ENCODE results near the gene SLC6A6.

Gene SLC6A6

DNA sequence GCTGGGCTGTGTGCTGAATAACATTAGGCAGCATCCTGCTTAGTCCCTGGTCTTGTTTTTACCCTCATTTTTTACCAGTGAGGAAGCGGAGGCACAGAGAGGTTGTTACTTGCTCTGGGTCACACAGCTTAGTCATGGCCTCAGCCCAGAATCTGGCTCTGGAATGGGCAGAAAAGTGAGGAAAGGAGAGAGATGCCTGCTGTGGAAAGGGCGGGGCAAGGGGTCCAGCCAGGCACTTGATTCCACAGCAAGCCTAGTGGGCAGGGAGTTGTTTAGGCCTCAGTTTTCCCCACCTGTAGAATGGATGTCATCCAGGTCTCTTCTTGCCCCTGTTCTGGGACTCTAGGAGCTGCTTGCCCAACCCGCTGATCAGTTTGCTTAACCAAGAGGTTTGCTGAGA, 35.9 kb downstream of the SLC6A6 start:
- H3K4me3 ChIP-seq (ENCODE audit: low read depth, low read length) = no peak overlapping the region
- no peak overlapping the region for H3K9ac ChIP-seq (ENCODE audit: low read length)
- no peaks in the 10 kb centered on the region for H3K9me3 ChIP-seq (ENCODE audit: control insufficient read depth, insufficient read depth, low read depth, low read length)
- H3K36me3 ChIP-seq (ENCODE audit: control insufficient read depth, insufficient read depth, low read length) = peaks cover 28% of the 10 kb centered on the region
- peaks cover 40% of the 10 kb centered on the region; the same call in 1 of the 2 replicates for H3K4me1 ChIP-seq (ENCODE audit: control insufficient read depth, insufficient read depth, low read length)
- no peaks in the 10 kb centered on the region for H3K27me3 ChIP-seq (ENCODE audit: control insufficient read depth, insufficient read depth, low read length)
- H3K27ac ChIP-seq (ENCODE audit: low read depth, low read length) = no peak overlapping the region

DNA sequence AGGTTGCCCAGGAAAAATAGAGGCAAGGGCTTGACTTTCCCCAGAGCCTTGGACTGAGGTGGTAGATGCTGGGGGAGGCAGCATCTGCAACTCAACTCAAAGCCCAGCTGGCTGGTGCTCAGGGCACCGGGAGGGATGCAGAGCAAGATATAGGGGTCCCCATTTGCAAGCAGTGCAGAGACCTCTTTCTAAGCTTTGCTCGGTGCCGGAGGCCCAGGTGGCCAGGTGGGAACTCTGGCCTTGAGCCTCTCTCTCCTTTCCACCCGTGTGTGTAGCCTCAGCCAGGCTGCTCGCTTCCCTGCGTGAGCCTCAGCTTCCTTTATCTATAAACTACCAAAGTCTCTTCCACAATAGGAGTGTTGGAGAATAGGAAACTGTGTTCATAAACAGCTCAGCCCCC, 36.5 kb downstream of the SLC6A6 start:
- no peak overlapping the region for H3K4me3 ChIP-seq (ENCODE audit: low read depth, low read length)
- peaks cover 33% of the 10 kb centered on the region for H3K36me3 ChIP-seq (ENCODE audit: control insufficient read depth, insufficient read depth, low read length)
- no peak overlapping the region for H3K9ac ChIP-seq (ENCODE audit: low read length)
- H3K27me3 ChIP-seq (ENCODE audit: control insufficient read depth, insufficient read depth, low read length) = no peaks in the 10 kb centered on the region
- H3K9me3 ChIP-seq (ENCODE audit: control insufficient read depth, insufficient read depth, low read depth, low read length) = no peaks in the 10 kb centered on the region
- H3K4me1 ChIP-seq (ENCODE audit: control insufficient read depth, insufficient read depth, low read length) = peaks cover 37% of the 10 kb centered on the region; the same call in 1 of the 2 replicates
- no peak overlapping the region for H3K27ac ChIP-seq (ENCODE audit: low read depth, low read length)

DNA sequence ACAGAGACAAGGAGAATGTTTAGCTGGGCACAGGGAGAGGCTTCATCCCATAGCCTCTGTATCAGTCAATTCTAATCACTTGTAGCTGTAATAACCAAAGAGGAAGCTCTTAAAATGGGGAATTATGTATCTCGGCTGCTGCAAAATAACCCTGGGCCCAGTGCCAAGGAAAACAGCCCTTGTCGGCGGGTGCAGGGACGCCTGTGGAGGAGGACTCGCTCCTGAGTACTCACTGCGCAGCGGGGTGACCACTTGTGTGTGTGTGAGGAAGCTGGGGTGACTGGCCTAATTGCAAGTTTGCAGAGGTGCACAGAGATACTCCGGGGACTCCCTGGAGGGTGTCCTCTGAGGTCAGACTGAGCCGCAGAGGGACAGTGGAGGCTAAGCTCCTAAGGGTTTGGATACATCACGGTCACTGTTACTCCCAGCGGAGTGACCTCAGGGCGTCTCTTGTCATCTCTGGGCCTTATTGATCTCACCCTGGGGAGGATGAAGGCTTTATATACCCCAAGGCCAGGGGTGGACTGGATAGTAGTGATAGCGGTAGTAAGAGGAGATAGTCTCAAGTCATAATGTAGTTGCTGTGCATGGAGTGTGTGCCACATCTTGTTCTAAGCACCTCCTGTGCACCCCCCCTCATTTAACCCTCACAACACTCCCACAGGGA, 37.2 kb downstream of the SLC6A6 start:
- H3K36me3 ChIP-seq (ENCODE audit: control insufficient read depth, insufficient read depth, low read length) = peaks cover 35% of the 10 kb centered on the region
- H3K27ac ChIP-seq (ENCODE audit: low read depth, low read length) = no peak overlapping the region
- no peak overlapping the region for H3K9ac ChIP-seq (ENCODE audit: low read length)
- no peak overlapping the region for H3K4me3 ChIP-seq (ENCODE audit: low read depth, low read length)
- H3K4me1 ChIP-seq (ENCODE audit: control insufficient read depth, insufficient read depth, low read length) = peaks cover 32% of the 10 kb centered on the region; the same call in 1 of the 2 replicates
- no peaks in the 10 kb centered on the region for H3K9me3 ChIP-seq (ENCODE audit: control insufficient read depth, insufficient read depth, low read depth, low read length)
- H3K27me3 ChIP-seq (ENCODE audit: control insufficient read depth, insufficient read depth, low read length) = no peaks in the 10 kb centered on the region

DNA sequence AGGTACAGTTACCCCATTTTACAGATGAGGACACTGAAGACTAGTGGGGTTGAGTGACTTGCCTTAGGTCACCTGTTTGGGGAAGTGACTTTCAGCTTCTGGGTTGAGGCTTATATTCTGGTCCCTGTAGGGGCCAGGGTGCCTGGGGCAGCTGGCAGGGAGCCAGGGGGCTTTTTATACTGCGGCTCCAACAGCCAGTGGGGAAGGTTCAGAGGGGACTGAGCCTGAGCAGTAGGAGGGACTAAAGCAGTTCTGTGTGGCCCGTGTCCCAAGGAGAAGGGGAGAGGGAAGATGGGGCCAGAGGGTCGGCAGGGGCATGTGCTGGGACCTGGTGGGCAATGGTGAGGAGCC, 37.7 kb downstream of the SLC6A6 start:
- Histone ChIP-seq H3K27ac (ENCODE audit: low read depth, low read length) (no peak overlapping the region), H3K4me3 (ENCODE audit: low read depth, low read length) (no peak overlapping the region), H3K4me1 (ENCODE audit: control insufficient read depth, insufficient read depth, low read length) (peaks cover 27% of the 10 kb centered on the region; the same call in 1 of the 2 replicates), H3K36me3 (ENCODE audit: control insufficient read depth, insufficient read depth, low read length) (peaks cover 39% of the 10 kb centered on the region), H3K9me3 (ENCODE audit: control insufficient read depth, insufficient read depth, low read depth, low read length) (no peaks in the 10 kb centered on the region), H3K27me3 (ENCODE audit: control insufficient read depth, insufficient read depth, low read length) (no peaks in the 10 kb centered on the region), H3K9ac (ENCODE audit: low read length) (no peak overlapping the region)

DNA sequence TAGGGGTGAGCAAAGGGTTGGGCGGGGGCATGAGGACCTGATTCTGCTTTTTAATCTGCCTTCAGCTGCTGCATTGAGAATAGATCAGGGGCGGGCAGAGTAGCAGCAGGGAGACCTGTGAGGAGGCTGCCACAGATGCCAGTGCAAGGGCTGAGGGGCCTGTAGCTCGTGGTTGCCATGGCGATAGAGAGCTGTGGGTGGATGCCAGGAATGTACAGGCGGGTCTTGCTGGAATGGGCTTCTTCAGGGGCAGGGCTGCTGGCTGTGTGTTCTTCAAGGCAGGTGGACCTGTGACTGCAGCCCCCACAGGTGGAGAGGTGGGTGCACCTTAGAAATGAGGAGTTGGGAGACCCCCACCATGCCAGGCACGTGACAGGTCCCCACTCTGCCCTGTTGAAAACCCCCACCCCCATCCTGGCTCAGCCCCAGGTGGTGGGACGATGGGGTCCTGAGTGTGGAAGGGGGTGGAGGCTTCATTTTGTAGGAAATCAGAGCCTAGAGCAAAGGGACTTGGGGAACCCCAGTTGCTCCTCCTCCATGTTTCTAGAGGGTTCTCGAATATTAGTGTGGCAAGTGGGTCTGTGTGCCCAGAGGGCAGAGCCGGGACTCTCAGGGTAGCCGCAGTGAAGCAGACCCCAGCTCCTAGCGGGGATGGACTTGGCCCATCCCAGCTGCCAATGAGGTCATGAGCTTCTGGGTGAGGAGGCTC, 38.3 kb downstream of the SLC6A6 start:
- no peak overlapping the region for H3K9ac ChIP-seq (ENCODE audit: low read length)
- no peaks in the 10 kb centered on the region for H3K9me3 ChIP-seq (ENCODE audit: control insufficient read depth, insufficient read depth, low read depth, low read length)
- peaks cover 22% of the 10 kb centered on the region; the same call in 1 of the 2 replicates for H3K4me1 ChIP-seq (ENCODE audit: control insufficient read depth, insufficient read depth, low read length)
- H3K27me3 ChIP-seq (ENCODE audit: control insufficient read depth, insufficient read depth, low read length) = no peaks in the 10 kb centered on the region
- H3K27ac ChIP-seq (ENCODE audit: low read depth, low read length) = no peak overlapping the region
- peaks cover 41% of the 10 kb centered on the region for H3K36me3 ChIP-seq (ENCODE audit: control insufficient read depth, insufficient read depth, low read length)
- H3K4me3 ChIP-seq (ENCODE audit: low read depth, low read length) = no peak overlapping the region

DNA sequence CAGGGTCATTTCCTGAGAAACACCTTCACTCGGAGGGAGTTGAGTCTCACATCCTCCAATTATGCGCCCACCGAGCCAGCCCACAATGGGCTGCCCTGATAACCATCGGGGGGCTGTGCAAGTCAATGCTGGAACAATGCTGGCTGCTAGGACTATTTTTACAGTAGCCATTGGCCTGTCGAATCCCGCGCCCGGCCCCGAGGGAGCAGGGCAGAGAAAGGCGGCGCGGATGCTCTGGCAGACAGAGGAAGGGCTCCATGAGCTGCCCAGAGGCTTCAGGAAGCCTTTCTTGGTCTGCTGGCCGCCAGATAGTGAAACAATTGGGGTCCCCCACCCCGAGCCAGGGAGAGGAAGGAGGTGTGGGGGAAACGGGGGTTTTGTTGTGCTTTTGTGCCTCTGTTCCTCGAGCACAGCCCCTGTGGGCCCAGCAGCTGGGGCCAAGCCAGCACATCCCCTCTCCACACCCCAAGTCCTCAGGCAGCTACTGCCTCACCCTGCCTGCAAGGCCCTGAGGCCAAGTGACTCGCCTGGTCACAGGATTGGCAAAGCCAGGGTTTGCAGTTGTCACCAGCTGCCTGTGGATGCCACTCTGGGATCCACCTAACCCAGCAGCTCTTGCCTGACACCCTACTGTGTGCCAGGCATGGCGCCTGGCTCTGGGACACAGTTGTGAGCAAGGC, 39.0 kb downstream of the SLC6A6 start:
- Histone ChIP-seq H3K4me3 (ENCODE audit: low read depth, low read length) (no peak overlapping the region), H3K4me1 (ENCODE audit: control insufficient read depth, insufficient read depth, low read length) (peaks cover 21% of the 10 kb centered on the region; the same call in 1 of the 2 replicates), H3K36me3 (ENCODE audit: control insufficient read depth, insufficient read depth, low read length) (peaks cover 48% of the 10 kb centered on the region), H3K9me3 (ENCODE audit: control insufficient read depth, insufficient read depth, low read depth, low read length) (no peaks in the 10 kb centered on the region), H3K27ac (ENCODE audit: low read depth, low read length) (no peak overlapping the region), H3K9ac (ENCODE audit: low read length) (no peak overlapping the region), H3K27me3 (ENCODE audit: control insufficient read depth, insufficient read depth, low read length) (no peaks in the 10 kb centered on the region)

DNA sequence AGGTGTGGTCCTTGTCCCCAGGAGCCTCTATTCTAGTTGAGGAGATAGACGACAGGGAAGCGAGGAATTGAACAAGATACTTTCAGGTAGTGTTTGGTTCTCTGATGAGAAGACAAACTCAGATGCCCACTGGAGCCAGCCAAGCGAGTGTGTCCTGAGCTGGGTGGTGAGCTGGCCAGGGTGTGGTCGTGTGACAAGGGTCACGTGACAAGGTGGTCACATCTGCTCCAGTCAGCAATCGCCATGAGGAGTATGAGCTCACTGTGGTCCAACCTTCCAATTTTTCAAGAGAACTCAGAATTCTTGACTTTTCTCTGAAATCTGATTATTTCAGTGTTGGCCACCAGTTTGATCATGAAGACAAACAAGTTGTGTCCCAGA, 39.5 kb downstream of the SLC6A6 start:
- Histone ChIP-seq H3K9ac (ENCODE audit: low read length) (no peak overlapping the region), H3K36me3 (ENCODE audit: control insufficient read depth, insufficient read depth, low read length) (peaks cover 53% of the 10 kb centered on the region)

DNA sequence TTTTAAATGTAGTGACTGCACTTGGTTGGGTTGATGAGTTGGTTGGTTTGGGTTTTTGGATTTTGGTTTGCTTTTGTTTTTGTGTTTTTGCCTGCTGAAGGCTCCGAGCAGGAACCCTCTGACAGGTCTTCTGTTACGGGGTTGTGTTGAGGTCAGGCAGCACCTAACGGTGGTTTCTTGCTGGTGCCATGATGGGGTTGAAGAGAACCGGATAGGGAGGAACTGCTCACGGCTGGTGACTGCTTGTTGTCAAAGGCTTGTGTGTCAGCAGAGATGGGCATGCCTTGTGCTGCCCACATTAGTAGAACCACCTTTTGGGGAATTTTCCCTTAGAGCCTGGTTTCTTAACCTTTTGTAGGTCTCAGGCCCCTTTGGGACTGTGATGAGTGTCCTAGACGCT, 42.0 kb downstream of the SLC6A6 start:
- no peak overlapping the region for H3K9ac ChIP-seq (ENCODE audit: low read length)
- H3K36me3 ChIP-seq (ENCODE audit: control insufficient read depth, insufficient read depth, low read length) = peaks cover 78% of the 10 kb centered on the region
- peaks cover 15% of the 10 kb centered on the region; the same call in 1 of the 2 replicates for H3K4me1 ChIP-seq (ENCODE audit: control insufficient read depth, insufficient read depth, low read length)

More for the DNA sequence above, 39.5 kb downstream of the SLC6A6 start:
- Histone ChIP-seq H3K9me3 (ENCODE audit: control insufficient read depth, insufficient read depth, low read depth, low read length) (no peaks in the 10 kb centered on the region), H3K27ac (ENCODE audit: low read depth, low read length) (no peak overlapping the region), H3K4me1 (ENCODE audit: control insufficient read depth, insufficient read depth, low read length) (peaks cover 21% of the 10 kb centered on the region; the same call in 1 of the 2 replicates), H3K4me3 (ENCODE audit: low read depth, low read length) (no peak overlapping the region), H3K27me3 (ENCODE audit: control insufficient read depth, insufficient read depth, low read length) (no peaks in the 10 kb centered on the region)

DNA sequence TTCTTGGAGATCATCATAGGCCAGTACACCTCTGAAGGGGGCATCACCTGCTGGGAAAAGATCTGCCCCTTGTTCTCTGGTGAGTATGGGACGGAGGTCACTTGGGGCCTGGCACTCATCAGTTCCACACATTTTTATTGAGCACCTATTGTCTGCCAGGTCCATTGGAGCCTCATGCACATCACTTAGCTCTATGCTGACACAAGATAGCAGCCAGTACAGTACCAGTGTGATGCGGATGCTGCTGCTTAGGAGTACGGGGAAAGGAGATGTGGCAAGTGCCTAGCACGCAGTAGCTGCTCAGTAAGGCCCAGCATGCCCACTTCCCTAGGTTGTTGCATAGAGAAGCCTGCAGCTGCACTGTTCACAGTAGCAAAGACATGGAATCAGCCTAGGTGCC, 43.4 kb downstream of the SLC6A6 start:
- Histone ChIP-seq H3K9ac (ENCODE audit: low read length) (no peak overlapping the region), H3K27me3 (ENCODE audit: control insufficient read depth, insufficient read depth, low read length) (no peaks in the 10 kb centered on the region), H3K4me1 (ENCODE audit: control insufficient read depth, insufficient read depth, low read length) (peaks cover 2% of the 10 kb centered on the region; the same call in 1 of the 2 replicates), H3K36me3 (ENCODE audit: control insufficient read depth, insufficient read depth, low read length) (peaks cover 89% of the 10 kb centered on the region), H3K27ac (ENCODE audit: low read depth, low read length) (no peak overlapping the region), H3K9me3 (ENCODE audit: control insufficient read depth, insufficient read depth, low read depth, low read length) (peaks cover 4% of the 10 kb centered on the region; the same call in 1 of the 2 replicates), H3K4me3 (ENCODE audit: low read depth, low read length) (no peak overlapping the region)

More for the DNA sequence above, 42.0 kb downstream of the SLC6A6 start:
- Histone ChIP-seq H3K9me3 (ENCODE audit: control insufficient read depth, insufficient read depth, low read depth, low read length) (peaks cover 4% of the 10 kb centered on the region; the same call in 1 of the 2 replicates), H3K27ac (ENCODE audit: low read depth, low read length) (no peak overlapping the region), H3K4me3 (ENCODE audit: low read depth, low read length) (no peak overlapping the region), H3K27me3 (ENCODE audit: control insufficient read depth, insufficient read depth, low read length) (no peaks in the 10 kb centered on the region)

DNA sequence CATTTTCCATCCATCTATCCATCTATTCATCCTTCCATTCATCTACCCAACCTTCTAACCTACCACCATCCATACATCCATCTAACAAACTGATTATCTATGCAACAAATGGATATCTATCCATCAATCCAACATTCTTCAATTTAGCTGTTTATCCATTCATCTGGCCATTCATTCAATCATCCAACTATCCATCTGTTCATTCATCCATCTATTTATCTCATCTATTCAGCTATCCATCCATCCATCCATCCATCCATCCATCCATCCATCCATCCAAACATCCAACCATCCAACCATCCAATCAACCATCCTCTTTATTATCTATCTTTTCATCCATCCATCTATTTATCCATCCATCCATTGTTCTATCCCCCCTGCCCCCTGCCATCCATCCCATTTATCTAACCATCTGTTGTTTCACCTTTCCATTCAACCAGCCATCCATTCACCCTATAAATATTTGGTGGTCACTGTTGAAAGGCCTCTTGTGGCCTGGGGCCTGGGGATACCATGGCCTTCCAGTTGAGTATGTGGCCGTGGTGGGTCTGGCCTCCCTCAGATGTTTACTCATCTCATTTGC, 44.7 kb downstream of the SLC6A6 start:
- Histone ChIP-seq H3K27me3 (ENCODE audit: control insufficient read depth, insufficient read depth, low read length) (no peaks in the 10 kb centered on the region), H3K9ac (ENCODE audit: low read length) (no peak overlapping the region), H3K4me1 (ENCODE audit: control insufficient read depth, insufficient read depth, low read length) (no peaks in the 10 kb centered on the region), H3K36me3 (ENCODE audit: control insufficient read depth, insufficient read depth, low read length) (peaks cover 94% of the 10 kb centered on the region), H3K27ac (ENCODE audit: low read depth, low read length) (no peak overlapping the region), H3K4me3 (ENCODE audit: low read depth, low read length) (no peak overlapping the region), H3K9me3 (ENCODE audit: control insufficient read depth, insufficient read depth, low read depth, low read length) (peaks cover 4% of the 10 kb centered on the region; the same call in 1 of the 2 replicates)
